HepG2 (cell line): Measurements from ENCODE around the gene IGSF8. TPM values are rescaled to one million over a fixed set of nuclear protein-coding genes. Genes with fewer than 3 reads are reported as not detected.

Experiments used
- ARID5B ChIP-seq: IDR thresholded peaks from 2 replicates; pipeline ENCODE4 v1.4.0; 2020; ENCODE audit warnings: mild to moderate bottlenecking, missing genetic modification reagents
- GFI1 ChIP-seq: sonication (generic); formaldehyde crosslinking; IDR thresholded peaks from 2 replicates; pipeline ENCODE4 v1.5.0; 2020; ENCODE audit warnings: missing genetic modification reagents, mild to moderate bottlenecking, borderline replicate concordance
- GPN1 ChIP-seq: sonication (generic); formaldehyde crosslinking; IDR thresholded peaks from 2 replicates; pipeline ENCODE4 v1.5.1; 2020; ENCODE audit warnings: missing genetic modification reagents, borderline replicate concordance
- HES4 ChIP-seq: sonication (generic); formaldehyde crosslinking; IDR thresholded peaks from 2 replicates; pipeline ENCODE4 v1.9.0; 2021; ENCODE audit warnings: mild to moderate bottlenecking, missing genetic modification reagents, borderline replicate concordance
- HNF4G ChIP-seq, 2 experiments: sonication (generic) in 1 of 2; formaldehyde crosslinking in 1 of 2; IDR thresholded peaks; 2 replicates each; pipeline versions ENCODE4 v1.4.0 to v1.6.1; 2011 to 2020; ENCODE audit warnings: borderline replicate concordance in 2 of 2, low read depth in 2 of 2, mild to moderate bottlenecking in 2 of 2, low read length in 1 of 2, missing genetic modification reagents in 1 of 2, moderate library complexity in 1 of 2
- PITX1 ChIP-seq: sonication (generic); formaldehyde crosslinking; IDR thresholded peaks from 2 replicates; pipeline ENCODE4 v1.5.1; 2020; ENCODE audit warnings: mild to moderate bottlenecking, missing genetic modification reagents
- PREB ChIP-seq: sonication (generic); formaldehyde crosslinking; IDR thresholded peaks from 2 replicates; pipeline ENCODE4 v1.4.0; 2020; ENCODE audit warnings: missing genetic modification reagents
- SPEN ChIP-seq: sonication (generic); formaldehyde crosslinking; IDR thresholded peaks from 2 replicates; pipeline ENCODE4 v1.5.1; 2020; ENCODE audit warnings: low read depth, mild to moderate bottlenecking, missing genetic modification reagents
- TCF7 ChIP-seq: sonication (generic); IDR thresholded peaks from 2 replicates; pipeline ENCODE4 v1.6.1; 2016; ENCODE audit warnings: antibody characterized with exemption, low read depth
- ZFP36 ChIP-seq: fragments of 150-350 bp; IDR thresholded peaks from 2 replicates; pipeline ENCODE4 v1.6.1; 2018; ENCODE audit warnings: borderline replicate concordance, low read length, low read depth; ENCODE audit not compliant: partially characterized antibody
- ZFP36L1 ChIP-seq: sonication (generic); formaldehyde crosslinking; IDR thresholded peaks from 2 replicates; pipeline ENCODE4 v1.8.0; 2022; ENCODE audit warnings: mild to moderate bottlenecking, missing genetic modification reagents, moderate library complexity
- ZFP41 ChIP-seq: sonication (generic); formaldehyde crosslinking; IDR thresholded peaks from 2 replicates; pipeline ENCODE4 v1.4.0; 2020; ENCODE audit warnings: mild to moderate bottlenecking, missing genetic modification reagents, borderline replicate concordance
- ZKSCAN5 ChIP-seq: sonication (generic); formaldehyde crosslinking; IDR thresholded peaks from 2 replicates; pipeline ENCODE4 v1.5.1; 2020; ENCODE audit warnings: mild to moderate bottlenecking, missing genetic modification reagents
- ZNF12 ChIP-seq: sonication (generic); formaldehyde crosslinking; IDR thresholded peaks from 2 replicates; pipeline ENCODE4 v1.5.0; 2020; ENCODE audit warnings: missing genetic modification reagents
- ZNF496 ChIP-seq: sonication (generic); formaldehyde crosslinking; IDR thresholded peaks from 2 replicates; pipeline ENCODE4 v1.8.1; 2023; ENCODE audit warnings: mild to moderate bottlenecking, moderate library complexity, missing genetic modification reagents; ENCODE audit not compliant: insufficient replicate concordance
- ZNF574 ChIP-seq: sonication (generic); formaldehyde crosslinking; IDR thresholded peaks from 2 replicates; pipeline ENCODE4 v1.4.0; 2020; ENCODE audit warnings: missing genetic modification reagents
- ZNF609 ChIP-seq: sonication (generic); formaldehyde crosslinking; IDR thresholded peaks from 2 replicates; pipeline ENCODE4 v1.4.0; 2020; ENCODE audit warnings: mild to moderate bottlenecking, missing genetic modification reagents, borderline replicate concordance
- polyA plus RNA-seq, 8 experiments: library from polyadenylated mRNA; depleted of rRNA in 3 of 8; stranded (reverse) in 7 of 8; unstranded in 1 of 8; fragments of >200 nt; fragmentation: Illumina TruSeq in 4 of 8; extraction: Trizol in 4 of 8; gene quantifications; 2 replicates each; pipeline versions ENCODE4 v1.2.1 to v1.2.3, GENCODE V29; 2011 to 2016; ENCODE audit warnings: low read depth in 4 of 8, missing spikeins in 1 of 8, mixed read lengths in 1 of 8; ENCODE audit not compliant: insufficient read depth in 1 of 8
- total RNA-seq, 5 experiments: library from RNA; depleted of rRNA; stranded (reverse); fragments of >200 nt; fragmentation: Illumina TruSeq; extraction: Trizol; gene quantifications; 2 replicates each; pipeline ENCODE4 v1.2.3, GENCODE V29; 2016; ENCODE audit warnings: low read depth in 1 of 5

IGSF8 gene
- total and polyA plus RNA-seq, 2 of the 13 experiments (the other 11 are each of a cell fraction or from before 2014, with no cell fraction given), result 24.0 to 41.0 TPM

- no peak for TF ChIP-seq ZNF574 (CRISPR knock-in tag)
- no peak for TF ChIP-seq SPEN (CRISPR knock-in tag)
- TF ChIP-seq GFI1 (CRISPR knock-in tag), result no peak
- TF ChIP-seq ZFP36, result no peak
- no peak for TF ChIP-seq GPN1 (CRISPR knock-in tag)
- peak; percentile 30; the same call in 1 of the 2 replicates for TF ChIP-seq TCF7
- no peak for TF ChIP-seq ZFP41 (CRISPR knock-in tag)
- no peak for TF ChIP-seq ZKSCAN5
- no peak for TF ChIP-seq ZNF496 (CRISPR knock-in tag)
- TF ChIP-seq ZNF609 (CRISPR knock-in tag), result no peak
- TF ChIP-seq ZNF12, result no peak
- TF ChIP-seq PITX1 (CRISPR knock-in tag), result no peak
- no peak for TF ChIP-seq HES4
- peak; percentile 29; the same call in 1 of the 2 replicates for TF ChIP-seq HNF4G (IDR thresholded peaks at IDR 0.05; ENCODE audit: borderline replicate concordance, low read depth, low read length)
- no peak for TF ChIP-seq HNF4G (CRISPR knock-in tag; IDR thresholded peaks at IDR 0.05; ENCODE audit: borderline replicate concordance, low read depth)
- no peak for TF ChIP-seq PREB
- TF ChIP-seq ZFP36L1 (CRISPR knock-in tag), result no peak
- 0 out of 2 replicates have a peak, but pooled peaks have one; percentile 11 for TF ChIP-seq ARID5B (CRISPR knock-in tag)
Measured at GRCh38 chr1:160074865-160075264, 23.6 kb downstream of the IGSF8 start (continued).
